ENCODE data around the gene SPIRE1.
"Not testable (repeated sequence)": the region's sequence is repeated elsewhere in the genome, so short reads cannot be mapped to it uniquely, and the experiment has no call there.

Gene SPIRE1

GRCh38 chr18:12416098-12416729, 241.7 kb downstream of the SPIRE1 start:
- no peak for DNase-seq (ENCODE audit: low read depth in 2 of 2)

- DNase-seq (ENCODE audit: low read depth in 2 of 2): no peak
Observed at GRCh38 chr18:12411456-12411855, 246.5 kb downstream of the SPIRE1 start.

DNA sequence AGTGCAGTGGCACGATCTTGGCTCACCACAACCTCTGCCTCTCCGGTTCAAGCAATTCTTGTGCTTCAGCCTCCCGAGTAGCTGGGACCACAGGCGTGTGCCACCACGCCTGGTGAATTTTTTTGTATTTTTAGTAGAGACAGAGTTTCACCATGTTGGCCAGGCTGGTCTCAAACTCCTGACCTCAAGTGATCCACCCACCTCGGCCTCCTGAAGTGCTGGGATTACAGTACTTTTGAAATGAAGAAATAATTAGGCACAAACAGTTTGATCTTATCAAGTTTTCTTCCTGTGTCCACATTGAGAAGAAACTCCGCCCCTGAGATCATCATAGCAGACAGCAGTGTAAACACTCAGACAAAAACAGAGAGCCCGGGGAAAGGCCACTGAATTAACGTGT, 247.2 kb downstream of the SPIRE1 start:
- DNase-seq (ENCODE audit: low read depth in 2 of 2): not testable (repeated sequence)

DNA sequence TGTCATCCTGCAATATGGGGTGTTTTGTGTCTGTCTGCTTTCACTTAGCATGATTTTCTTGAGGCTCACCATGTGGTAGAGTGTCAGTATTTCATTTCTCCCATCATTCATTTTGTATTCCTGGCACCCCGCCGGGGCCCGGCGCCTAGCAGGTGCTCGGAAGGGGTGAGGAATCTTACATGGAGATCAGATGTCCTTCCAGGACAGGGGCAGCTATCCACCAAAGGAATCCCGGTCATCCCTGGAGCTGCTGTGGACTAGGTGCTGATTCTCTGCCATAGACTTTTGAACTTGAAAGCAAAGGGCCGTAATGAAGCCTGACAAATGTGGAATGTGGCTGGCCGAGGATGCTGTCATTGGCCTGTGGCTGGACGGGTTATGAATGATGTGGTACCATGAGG, 247.8 kb downstream of the SPIRE1 start:
- no peak for DNase-seq (ENCODE audit: low read depth in 2 of 2)

GRCh38 chr18:12409469-12409868, 248.4 kb downstream of the SPIRE1 start:
- DNase-seq (ENCODE audit: low read depth in 2 of 2): no peak

DNA sequence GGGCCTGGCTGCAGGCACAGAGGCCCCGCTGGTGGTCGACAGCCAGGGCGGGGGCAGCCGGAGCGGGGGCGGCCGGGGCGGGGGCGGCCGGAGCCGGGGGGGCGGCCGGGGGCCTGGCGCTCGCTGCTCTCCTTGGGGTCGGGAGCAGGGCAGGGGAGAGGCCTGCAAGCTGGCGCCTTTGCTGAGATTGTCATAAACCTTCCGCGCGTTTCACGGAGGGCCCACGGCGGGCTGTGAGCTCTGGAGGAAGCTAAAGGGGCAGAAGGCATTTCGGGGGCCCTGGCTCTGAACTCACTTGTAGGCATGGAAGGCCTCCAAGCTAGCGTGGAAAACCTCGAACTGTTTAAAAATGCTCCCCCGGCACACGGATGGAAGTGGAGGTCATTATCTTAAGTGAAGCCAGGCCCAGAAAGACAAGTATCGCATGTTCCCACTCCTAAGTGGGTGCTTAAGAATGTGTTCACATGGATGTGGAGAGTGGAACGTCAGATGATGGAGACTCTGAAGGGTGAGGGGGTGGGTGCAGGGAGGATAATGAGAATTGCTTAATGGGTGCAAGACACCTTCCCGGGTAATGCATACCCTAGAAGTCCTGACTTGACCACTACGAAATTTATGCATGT, 249.5 kb downstream of the SPIRE1 start:
- no peak for DNase-seq (ENCODE audit: low read depth in 2 of 2)

- no peak for DNase-seq (ENCODE audit: low read depth in 2 of 2)
Observed at GRCh38 chr18:12406371-12407111, 251.4 kb downstream of the SPIRE1 start.

- DNase-seq (ENCODE audit: low read depth in 2 of 2): no peak
Observed at GRCh38 chr18:12405066-12405465, 252.8 kb downstream of the SPIRE1 start.

DNA sequence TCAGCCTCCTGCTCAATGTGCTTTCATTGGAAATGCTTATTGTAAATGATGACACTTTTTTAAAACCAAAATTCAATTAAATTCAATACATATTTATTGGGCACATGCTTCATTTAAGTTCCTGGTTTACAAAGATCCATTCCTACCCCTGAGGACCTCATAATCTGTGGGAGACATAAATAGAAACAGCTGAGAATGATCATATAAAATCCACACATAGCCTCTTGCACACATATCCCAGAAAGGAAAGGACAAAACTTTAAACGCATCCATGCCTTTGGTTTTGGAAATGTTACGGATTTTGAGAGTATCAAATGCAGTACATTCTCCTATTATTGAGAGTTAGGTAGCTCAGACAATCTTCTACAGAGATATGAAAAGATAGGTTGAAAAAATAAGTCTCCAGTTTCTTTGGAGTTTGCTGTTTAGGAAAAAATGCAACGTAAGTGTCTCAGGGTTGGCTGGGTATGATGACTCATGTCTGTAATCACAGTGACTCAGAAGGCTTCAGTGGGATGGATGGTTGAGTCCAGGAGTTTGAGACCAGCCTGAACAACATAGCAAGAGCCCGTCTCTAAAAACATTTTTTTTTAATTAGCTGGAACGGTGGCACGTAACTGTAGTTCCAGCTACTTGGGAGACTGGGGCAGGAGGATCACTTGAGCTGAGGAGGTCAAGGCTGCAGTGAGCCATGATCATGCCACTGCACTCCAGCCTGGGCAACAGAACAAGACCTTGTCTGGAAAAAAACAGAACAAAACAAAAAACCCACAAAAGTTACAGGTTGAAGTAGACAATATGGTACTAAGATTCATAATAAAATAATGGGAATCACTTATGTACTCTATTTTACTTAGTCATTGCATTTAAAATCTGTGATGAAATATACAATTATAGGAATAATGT, 254.1 kb downstream of the SPIRE1 start:
- DNase-seq (ENCODE audit: low read depth in 2 of 2): no peak

DNA sequence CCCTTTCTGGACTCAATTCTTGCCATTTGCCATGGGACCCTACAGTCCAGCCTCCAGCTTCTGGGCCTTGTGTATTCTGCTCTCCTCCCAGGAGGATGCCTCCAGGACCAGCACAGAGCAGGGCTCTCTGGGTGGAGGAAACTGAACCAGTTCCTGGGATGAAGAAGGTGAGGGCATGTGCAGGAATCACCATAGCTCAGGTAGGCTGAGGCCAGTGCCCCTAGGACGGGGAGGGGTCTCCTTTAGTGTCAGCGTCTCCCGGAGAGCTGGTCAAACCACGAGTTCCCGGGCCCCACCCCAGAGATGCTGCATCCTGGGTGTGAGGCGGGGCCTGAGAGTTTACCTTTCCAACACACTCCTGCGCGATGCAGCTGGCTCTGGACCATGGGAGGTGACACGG, 256.0 kb downstream of the SPIRE1 start:
- no peak for DNase-seq (ENCODE audit: low read depth in 2 of 2)

- DNase-seq (ENCODE audit: low read depth in 2 of 2): no peak
Observed at GRCh38 chr18:12399231-12399630, 258.7 kb downstream of the SPIRE1 start.

GRCh38 chr18:12398625-12399024, 259.3 kb downstream of the SPIRE1 start:
- DNase-seq (ENCODE audit: low read depth in 2 of 2): no peak

DNA sequence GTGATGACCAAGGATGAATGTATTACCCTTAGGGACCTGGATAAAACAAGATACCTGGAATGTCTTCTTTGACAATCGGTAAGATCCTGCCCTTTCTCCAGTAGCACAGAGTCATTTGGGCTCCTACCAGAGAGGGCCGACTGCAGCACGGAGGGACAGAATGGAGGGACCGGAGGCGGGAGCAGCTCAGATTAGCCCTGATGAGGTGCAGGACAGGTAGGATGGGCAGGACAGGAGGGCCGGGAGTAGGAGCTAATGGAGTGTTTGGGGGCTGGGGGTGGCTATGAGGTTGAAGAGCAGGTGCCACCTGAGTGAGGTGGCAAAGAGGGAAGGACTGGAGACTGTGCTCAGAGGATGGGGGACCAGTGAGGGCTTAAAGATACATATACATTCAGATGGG, 260.1 kb downstream of the SPIRE1 start:
- DNase-seq (ENCODE audit: low read depth in 2 of 2): no peak

DNA sequence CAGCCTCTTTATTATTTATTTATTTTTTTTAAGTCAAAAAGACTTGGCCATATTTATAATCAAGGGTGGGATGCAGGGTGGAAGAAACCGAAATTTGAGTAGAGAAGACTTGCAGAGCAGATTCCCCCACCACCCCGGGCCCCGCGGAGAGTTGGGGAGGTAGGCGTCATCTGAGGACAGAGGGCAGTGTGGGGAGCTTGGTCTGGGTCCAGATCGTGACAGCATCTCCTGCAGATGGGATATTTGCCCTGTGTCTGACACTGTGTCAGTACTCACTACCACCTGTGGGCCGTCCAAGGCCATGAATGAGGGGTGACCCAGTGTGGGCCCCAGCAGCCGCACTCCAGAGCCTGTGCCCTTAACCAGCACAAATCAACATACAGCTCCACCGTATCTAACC, 260.7 kb downstream of the SPIRE1 start:
- DNase-seq (ENCODE audit: low read depth in 2 of 2): no peak

Data from stimulated activated CD4-positive, alpha-beta T cell treated with anti-CD3 and anti-CD28 coated beads, Interleukin-4, amount 100 ng/mL, for 48 hours (primary cell).